GM12878 (cell line): ENCODE data around the gene NFKBIB. TPM values are rescaled to one million over a fixed set of nuclear protein-coding genes. Genes with fewer than 3 reads are reported as not detected.

Experiments used
- ATAC-seq: fragments of 200-7000 bp; cut with Tn5 transposase; 3 replicates; pipeline ENCODE4 v1.9.1; 2020; ENCODE audit warnings: mild to moderate bottlenecking, moderate library complexity
- BruUV-seq: library from RNA; stranded (reverse); fragments of 400-500 nt; replicated peaks from 2 replicates; lab custom pipeline; 2021; lab: Mats Ljungman, UMichigan
- CTCF ChIA-PET: fragments of 300-600 bp; sonication (Branson Sonifier 250); formaldehyde crosslinking; extraction: SDS; loops from one replicate; lab custom pipeline; 2021; ENCODE audit warnings: inconsistent platforms; lab: Yijun Ruan, JAX
- POLR2A ChIA-PET: fragments of 350-600 bp; formaldehyde crosslinking; extraction: SDS; loops from one replicate; lab custom pipeline; 2021; ENCODE audit warnings: inconsistent platforms; lab: Charles Lee
- RAD21 ChIA-PET: fragments of 300-600 bp; sonication (Branson Sonifier 250); formaldehyde crosslinking; loops from one replicate; lab custom pipeline; 2023; ENCODE audit warnings: antibody characterized with exemption; ENCODE audit not compliant: unreplicated experiment; lab: Charles Lee
- SMC1A ChIA-PET: fragments of 300-600 bp; sonication (Branson Sonifier 250); formaldehyde crosslinking; loops from one replicate; lab custom pipeline; 2023; ENCODE audit not compliant: unreplicated experiment, uncharacterized antibody; lab: Charles Lee
- DNase-seq: peaks from one replicate; pipeline ENCODE4 v3.0.0-alpha.2; 2011; ENCODE audit warnings: low read depth, low spot score
- FAIRE-seq: peaks from 3 replicates; lab custom pipeline; 2011; peaks lifted over from hg19 to GRCh38; lab: Jason Lieb, UNC
- H2AFZ ChIP-seq: 2 replicates; pipeline ENCODE4 v1.6.0; 2011; ENCODE audit warnings: low read depth, low read length, control low read depth; ENCODE audit not compliant: control insufficient read depth
- H3K27ac ChIP-seq: 2 replicates; pipeline ENCODE4 v1.5.1; 2011; ENCODE audit warnings: control low read depth; ENCODE audit not compliant: control insufficient read depth, insufficient read depth
- H3K27me3 ChIP-seq, 2 experiments: replicated peaks in 1 of 2; 2 replicates each; pipeline versions ENCODE4 v1.6.0 to v1.6.1; 2011; ENCODE audit warnings: low read length in 1 of 2; ENCODE audit not compliant: control insufficient read depth in 2 of 2, insufficient read depth in 2 of 2
- H3K36me3 ChIP-seq, 2 experiments: 2 replicates each; pipeline ENCODE4 v1.5.1; 2011; ENCODE audit warnings: low read length in 1 of 2; ENCODE audit not compliant: control insufficient read depth in 2 of 2, insufficient read depth in 2 of 2
- H3K4me1 ChIP-seq: 2 replicates; pipeline ENCODE4 v1.6.1; 2011; ENCODE audit warnings: mild to moderate bottlenecking, low read length, moderate library complexity, mixed read lengths; ENCODE audit not compliant: control insufficient read depth, insufficient read depth
- H3K4me2 ChIP-seq: 2 replicates; pipeline ENCODE4 v1.6.0; 2011; ENCODE audit warnings: control low read depth; ENCODE audit not compliant: control insufficient read depth, insufficient read depth
- H3K4me3 ChIP-seq: fragments of 200-600 bp; sonication (generic); 2 replicates; pipeline ENCODE4 v1.5.1; 2016
- H3K79me2 ChIP-seq: 2 replicates; pipeline ENCODE4 v1.6.0; 2011; ENCODE audit warnings: low read length; ENCODE audit not compliant: control insufficient read depth, insufficient read depth
- H3K9ac ChIP-seq: 2 replicates; pipeline ENCODE4 v1.8.0; 2011; ENCODE audit warnings: low read length, control low read depth, mixed read lengths; ENCODE audit not compliant: control insufficient read depth, insufficient read depth
- H3K9me3 ChIP-seq: replicated peaks from 3 replicates; pipeline ENCODE4 v1.5.1; 2011; ENCODE audit warnings: mild to moderate bottlenecking, low read length; ENCODE audit not compliant: control insufficient read depth, insufficient read depth
- H4K20me1 ChIP-seq: 2 replicates; pipeline ENCODE4 v1.6.0; 2011; ENCODE audit not compliant: control insufficient read depth, insufficient read depth
- BACH1 ChIP-seq: fragments of 450-650 bp; IDR thresholded peaks from 2 replicates; pipeline ENCODE4 v1.6.1; 2017; ENCODE audit warnings: mild to moderate bottlenecking, borderline replicate concordance
- BHLHE40 ChIP-seq, 2 experiments: fragments of 450-650 bp in 1 of 2; IDR thresholded peaks; 2 replicates each; pipeline ENCODE4 v1.6.1; 2011 to 2017; ENCODE audit warnings: low read depth in 2 of 2, borderline replicate concordance in 1 of 2, improper control_type of control experiment in 1 of 2, low read length in 1 of 2, mild to moderate bottlenecking in 1 of 2
- BMI1 ChIP-seq: fragments of 450-650 bp; IDR thresholded peaks from 2 replicates; pipeline ENCODE4 v1.6.1; 2016; ENCODE audit warnings: mild to moderate bottlenecking, moderate library complexity, borderline replicate concordance
- EGR1 ChIP-seq, 2 experiments: IDR thresholded peaks; 1 replicate in 1 of 2; 2 replicates in 1 of 2; pipeline ENCODE4 v1.6.1; 2011 to 2012; ENCODE audit warnings: low read depth in 2 of 2, low read length in 2 of 2, borderline replicate concordance in 1 of 2, mild to moderate bottlenecking in 1 of 2, moderate library complexity in 1 of 2
- IRF4 ChIP-seq: IDR thresholded peaks from 2 replicates; pipeline ENCODE4 v1.6.1; 2011; ENCODE audit warnings: low read depth, low read length
- MXI1 ChIP-seq: fragments of 150-350 bp; IDR thresholded peaks from 2 replicates; pipeline ENCODE4 v1.6.1; 2011; ENCODE audit warnings: low read depth, mild to moderate bottlenecking, inconsistent platforms, low read length, improper control_type of control experiment
- MYB ChIP-seq: fragments of 150-350 bp; IDR thresholded peaks from 2 replicates; pipeline ENCODE4 v1.6.1; 2014; ENCODE audit warnings: mild to moderate bottlenecking, low read depth, low read length, borderline replicate concordance
- MYC ChIP-seq: IDR thresholded peaks from 2 replicates; pipeline ENCODE4 v1.6.1; 2011; ENCODE audit warnings: mild to moderate bottlenecking, low read length, moderate library complexity, inconsistent platforms; ENCODE audit not compliant: insufficient read depth, insufficient replicate concordance, insufficient read length, severe bottlenecking
- SMAD5 ChIP-seq: IDR thresholded peaks from 2 replicates; pipeline ENCODE4 v1.6.1; 2016; ENCODE audit warnings: antibody characterized with exemption, low read depth
- SP1 ChIP-seq: IDR thresholded peaks from one replicate; pipeline ENCODE4 v1.6.1; 2011; ENCODE audit warnings: low read depth, low read length
- TCF7 ChIP-seq: IDR thresholded peaks from 2 replicates; pipeline ENCODE4 v1.6.1; 2014; ENCODE audit warnings: antibody characterized with exemption, borderline replicate concordance
- USF2 ChIP-seq: IDR thresholded peaks from 2 replicates; pipeline ENCODE4 v1.6.1; 2011; ENCODE audit warnings: low read depth, low read length, improper control_type of control experiment, borderline replicate concordance
- WGBS: methylation state at CpG from one replicate; pipeline ENCODE4 v1.1.6; 2016; ENCODE audit warnings: low lambda C conversion rate; ENCODE audit not compliant: insufficient replicate concordance, insufficient coverage; ENCODE audit errors: missing lambda C conversion rate; 5-methylcytosine and 5-hydroxymethylcytosine counted together
- in situ Hi-C: fragments of 300-500 bp; cut with MboI; formaldehyde crosslinking; loops from 9 replicates; pipeline ENCODE4 v1.14.3; 2018; ENCODE audit warnings: mixed read lengths
- intact Hi-C: fragments of 100-400 bp; cut with micrococcal nuclease; formaldehyde crosslinking; loops from one replicate; pipeline ENCODE4 v1.14.2; 2022; ENCODE audit not compliant: unreplicated experiment
- polyA plus RNA-seq, 11 experiments: library from polyadenylated mRNA; depleted of rRNA in 4 of 11; unstranded in 6 of 11; stranded (reverse) in 5 of 11; fragments of >200 nt; fragmentation: Nextera tagmentation in 4 of 11; fragmentation: Illumina TruSeq in 1 of 11; extraction: Ambion mirVana in 4 of 11; extraction: Trizol in 1 of 11; gene quantifications; 1 replicate in 1 of 11; 2 replicates in 10 of 11; pipeline versions ENCODE4 v1.2.1 to v1.2.3, GENCODE V29; 2011 to 2016; ENCODE audit warnings: inconsistent platforms in 2 of 11, missing spikeins in 2 of 11, low read depth in 1 of 11
- total RNA-seq, 4 experiments: library from RNA; depleted of rRNA in 3 of 4; stranded (reverse); fragments of >200 nt in 3 of 4; fragmentation: Illumina TruSeq in 1 of 4; extraction: Trizol in 1 of 4; gene quantifications; 2 replicates each; pipeline versions ENCODE4 v1.2.1 to v1.2.3, GENCODE V29; 2013 to 2021
- TF ChIP-seq, protein P1 (sequence below): fragments of 450-650 bp; formaldehyde crosslinking; IDR thresholded peaks from 2 replicates; pipeline ENCODE4 v1.4.0; 2020; ENCODE audit warnings: mild to moderate bottlenecking, moderate library complexity

Gene NFKBIB
- total and polyA plus RNA-seq, 10 of the 15 experiments (the other 5 are each of a cell fraction or from before 2014, with no cell fraction given) = 1.2 to 60.9 (median 31.0) TPM

GRCh38 chr19:38932425-38933179, 32.8 kb downstream of the NFKBIB start (continued):
- no peak for TF ChIP-seq BHLHE40 (IDR thresholded peaks at IDR 0.05; ENCODE audit: borderline replicate concordance in 1 of 2, low read depth in 2 of 2, low read length in 1 of 2)

- FAIRE-seq = no peak
- ATAC-seq = no peak
- ChIA-PET SMC1A (interaction anchor here (0.7 to 1.0 kb wide), 3 partner anchors 57 to 420 kb away, joined by 3 read pairs; no protein-coding TSS in a partner anchor), RAD21 (interaction anchor here (1.4 kb wide), 1 partner anchor 85 kb away, joined by 3 read pairs; no protein-coding TSS in a partner anchor), CTCF (interaction anchor here (0.8 to 1.6 kb wide), 3 partner anchors 18 to 531 kb away, joined by 3 to 6 read pairs (median 3); partner anchors contain the start of gene FAM98C), POLR2A (interaction anchor here (0.5 to 0.8 kb wide), 2 partner anchors 20 to 35 kb away, joined by 3 read pairs; no protein-coding TSS in a partner anchor)
- no peak overlapping the region for H3K4me2 ChIP-seq
- peaks cover 6% of the 10 kb centered on the region for H3K4me1 ChIP-seq
- in situ Hi-C loops = loop anchor here (5.0 kb wide), 1 partner anchor 201 kb away; no protein-coding TSS in a partner anchor
- peaks cover 4% of the 10 kb centered on the region; the same call in 1 of the 3 replicates for H3K9me3 ChIP-seq
- 79% methylated on average over 4 of the region's 4 CpGs for WGBS
- no TSS peak for BruUV-seq
- H3K79me2 ChIP-seq = peaks cover 31% of the 10 kb centered on the region
- H3K36me3 ChIP-seq = peaks cover 0 to 6% of the 10 kb centered on the region in 2 experiments; a peak in 2 of 4 replicates
- no peak overlapping the region for H2AFZ ChIP-seq
- no peaks in the 10 kb centered on the region for H4K20me1 ChIP-seq
- no peak overlapping the region for H3K4me3 ChIP-seq
- intact Hi-C loops = loop anchor here (5.0 kb wide), 2 partner anchors 66 to 531 kb away; partner anchors contain the start of gene FAM98C
- H3K9ac ChIP-seq = no peak overlapping the region
- H3K27ac ChIP-seq = no peak overlapping the region
- DNase-seq = no peak
- H3K27me3 ChIP-seq = no peaks in the 10 kb centered on the region
- TF ChIP-seq SMAD5 (no peak), BMI1 (no peak), IRF4 (no peak), MXI1 (no peak), EGR1 (IDR thresholded peaks at IDR 0.05; ENCODE audit: borderline replicate concordance in 1 of 2, low read depth in 2 of 2, low read length in 2 of 2) (no peak), BACH1 (no peak), MYB (no peak), USF2 (no peak), TCF7 (no peak), MYC (no peak), SP1 (no peak)
- TF ChIP-seq, protein P1, sequence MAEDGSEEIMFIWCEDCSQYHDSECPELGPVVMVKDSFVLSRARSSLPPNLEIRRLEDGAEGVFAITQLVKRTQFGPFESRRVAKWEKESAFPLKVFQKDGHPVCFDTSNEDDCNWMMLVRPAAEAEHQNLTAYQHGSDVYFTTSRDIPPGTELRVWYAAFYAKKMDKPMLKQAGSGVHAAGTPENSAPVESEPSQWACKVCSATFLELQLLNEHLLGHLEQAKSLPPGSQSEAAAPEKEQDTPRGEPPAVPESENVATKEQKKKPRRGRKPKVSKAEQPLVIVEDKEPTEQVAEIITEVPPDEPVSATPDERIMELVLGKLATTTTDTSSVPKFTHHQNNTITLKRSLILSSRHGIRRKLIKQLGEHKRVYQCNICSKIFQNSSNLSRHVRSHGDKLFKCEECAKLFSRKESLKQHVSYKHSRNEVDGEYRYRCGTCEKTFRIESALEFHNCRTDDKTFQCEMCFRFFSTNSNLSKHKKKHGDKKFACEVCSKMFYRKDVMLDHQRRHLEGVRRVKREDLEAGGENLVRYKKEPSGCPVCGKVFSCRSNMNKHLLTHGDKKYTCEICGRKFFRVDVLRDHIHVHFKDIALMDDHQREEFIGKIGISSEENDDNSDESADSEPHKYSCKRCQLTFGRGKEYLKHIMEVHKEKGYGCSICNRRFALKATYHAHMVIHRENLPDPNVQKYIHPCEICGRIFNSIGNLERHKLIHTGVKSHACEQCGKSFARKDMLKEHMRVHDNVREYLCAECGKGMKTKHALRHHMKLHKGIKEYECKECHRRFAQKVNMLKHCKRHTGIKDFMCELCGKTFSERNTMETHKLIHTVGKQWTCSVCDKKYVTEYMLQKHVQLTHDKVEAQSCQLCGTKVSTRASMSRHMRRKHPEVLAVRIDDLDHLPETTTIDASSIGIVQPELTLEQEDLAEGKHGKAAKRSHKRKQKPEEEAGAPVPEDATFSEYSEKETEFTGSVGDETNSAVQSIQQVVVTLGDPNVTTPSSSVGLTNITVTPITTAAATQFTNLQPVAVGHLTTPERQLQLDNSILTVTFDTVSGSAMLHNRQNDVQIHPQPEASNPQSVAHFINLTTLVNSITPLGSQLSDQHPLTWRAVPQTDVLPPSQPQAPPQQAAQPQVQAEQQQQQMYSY = no peak
These were observed 33.8 kb downstream of the NFKBIB start for GRCh38 chr19:38933544-38933943.
